SK-N-MC (cell line): ENCODE measurements around the gene MRPS12.

Experiments used
- EZH2 ChIP-seq: fragments of 200-600 bp; sonication (generic); IDR thresholded peaks from one replicate; pipeline ENCODE4 v1.6.1; 2017; ENCODE audit warnings: antibody characterized with exemption
- POLR2AphosphoS5 ChIP-seq: IDR thresholded peaks from 2 replicates; pipeline ENCODE4 v1.6.1; 2012; ENCODE audit warnings: mild to moderate bottlenecking, low read depth, low read length, borderline replicate concordance

DNA sequence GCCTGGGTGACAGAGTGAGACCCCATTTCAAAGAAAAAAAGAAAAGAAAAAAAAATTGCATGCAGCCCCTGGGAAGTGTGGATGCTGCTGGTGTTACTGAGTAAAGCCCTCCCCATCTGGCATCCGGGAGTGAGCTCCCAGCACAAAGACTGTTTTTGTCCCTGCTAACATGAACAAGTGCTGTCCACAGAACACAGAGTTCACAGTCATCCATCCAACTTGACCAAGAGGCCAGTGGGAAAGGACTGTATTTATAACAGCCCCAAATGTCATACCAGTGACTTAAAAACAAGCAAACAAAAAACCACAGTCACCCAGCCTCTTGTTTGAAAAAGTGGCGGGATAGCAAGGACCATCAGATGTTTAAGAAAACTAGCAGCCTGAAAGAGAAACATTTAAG is 34.0 kb downstream of the MRPS12 start:
- TF ChIP-seq POLR2AphosphoS5 (no peak), EZH2 (no peak)
